Nephron progenitor cell (in vitro differentiated cells): Measurements from ENCODE around the gene LLCFC1.

Source experiments
- DNase-seq: peaks from one replicate; pipeline ENCODE4 v3.0.0; 2021
- H3K27ac Mint-ChIP-seq: 2 replicates; pipeline ENCODE4 v1.8.0; 2021; ENCODE audit warnings: mild to moderate bottlenecking, moderate library complexity, mixed read lengths
- H3K27me3 Mint-ChIP-seq: 2 replicates; pipeline ENCODE4 v1.8.0; 2021; ENCODE audit warnings: mild to moderate bottlenecking, low read depth, mixed read lengths; ENCODE audit not compliant: poor library complexity
- H3K36me3 Mint-ChIP-seq: 2 replicates; pipeline ENCODE4 v1.8.0; 2021; ENCODE audit warnings: low read depth, mixed read lengths
- H3K4me1 Mint-ChIP-seq: 2 replicates; pipeline ENCODE4 v1.8.0; 2021; ENCODE audit warnings: mixed read lengths
- H3K4me3 Mint-ChIP-seq: 2 replicates; pipeline ENCODE4 v1.8.0; 2021; ENCODE audit warnings: mild to moderate bottlenecking, moderate library complexity, mixed read lengths
- H3K9me3 Mint-ChIP-seq: 2 replicates; pipeline ENCODE4 v1.8.0; 2021; ENCODE audit warnings: mild to moderate bottlenecking, moderate library complexity, mixed read lengths
- TF ChIP-seq, protein P1 (sequence below): fragments of 200-600 bp; sonication (generic); IDR thresholded peaks from 2 replicates; pipeline ENCODE4 v1.5.0; 2021; ENCODE audit warnings: antibody characterized with exemption

Gene LLCFC1

DNA sequence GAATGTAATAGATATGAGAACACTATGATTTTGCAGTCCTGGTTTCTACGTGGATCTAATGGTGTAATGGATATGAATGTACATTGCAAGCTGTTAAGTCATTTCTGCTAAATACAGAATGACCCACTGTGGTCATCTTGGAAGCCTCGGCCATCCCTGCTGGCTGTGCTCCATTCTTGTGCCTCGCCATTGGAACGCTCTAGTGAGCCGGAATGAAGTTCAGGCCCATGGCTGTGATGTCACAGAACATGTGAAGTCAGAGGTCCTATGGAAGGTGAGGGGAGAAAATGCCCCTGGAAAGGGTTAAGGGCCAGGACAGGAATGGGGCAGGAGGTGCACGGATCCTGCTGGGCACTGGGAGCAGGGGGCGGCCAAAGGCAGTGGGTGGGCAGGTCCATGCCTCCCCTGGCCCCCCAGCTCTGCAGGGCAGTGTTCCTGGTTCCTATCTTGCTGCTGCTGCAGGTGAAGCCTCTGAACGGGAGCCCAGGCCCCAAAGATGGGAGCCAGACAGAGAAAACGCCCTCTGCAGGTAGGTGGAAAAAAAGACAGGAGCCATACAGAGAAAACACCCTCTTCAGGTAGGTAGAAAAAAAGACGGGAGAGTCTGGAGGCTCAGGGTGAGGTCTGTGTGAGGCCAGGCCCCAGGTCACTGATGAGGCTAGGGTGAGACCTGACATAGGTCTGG, at the start of gene LLCFC1:
Gene LLCFC1, plus strand, starts transcription at position 259 of the 685 bp plus-strand sequence. Its CDS starts 138 bp downstream, at position 397.
- no peak within 1 kb of the TSS for H3K27ac Mint-ChIP-seq
- H3K36me3 Mint-ChIP-seq = no peaks in the 10 kb centered on the region
- no peaks in the 10 kb centered on the region for H3K4me1 Mint-ChIP-seq
- TF ChIP-seq, protein P1, sequence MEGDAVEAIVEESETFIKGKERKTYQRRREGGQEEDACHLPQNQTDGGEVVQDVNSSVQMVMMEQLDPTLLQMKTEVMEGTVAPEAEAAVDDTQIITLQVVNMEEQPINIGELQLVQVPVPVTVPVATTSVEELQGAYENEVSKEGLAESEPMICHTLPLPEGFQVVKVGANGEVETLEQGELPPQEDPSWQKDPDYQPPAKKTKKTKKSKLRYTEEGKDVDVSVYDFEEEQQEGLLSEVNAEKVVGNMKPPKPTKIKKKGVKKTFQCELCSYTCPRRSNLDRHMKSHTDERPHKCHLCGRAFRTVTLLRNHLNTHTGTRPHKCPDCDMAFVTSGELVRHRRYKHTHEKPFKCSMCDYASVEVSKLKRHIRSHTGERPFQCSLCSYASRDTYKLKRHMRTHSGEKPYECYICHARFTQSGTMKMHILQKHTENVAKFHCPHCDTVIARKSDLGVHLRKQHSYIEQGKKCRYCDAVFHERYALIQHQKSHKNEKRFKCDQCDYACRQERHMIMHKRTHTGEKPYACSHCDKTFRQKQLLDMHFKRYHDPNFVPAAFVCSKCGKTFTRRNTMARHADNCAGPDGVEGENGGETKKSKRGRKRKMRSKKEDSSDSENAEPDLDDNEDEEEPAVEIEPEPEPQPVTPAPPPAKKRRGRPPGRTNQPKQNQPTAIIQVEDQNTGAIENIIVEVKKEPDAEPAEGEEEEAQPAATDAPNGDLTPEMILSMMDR = peak; percentile 32
- no peaks in the 10 kb centered on the region for H3K9me3 Mint-ChIP-seq
- H3K4me3 Mint-ChIP-seq = no peak within 1 kb of the TSS
- peaks cover 17% of the 10 kb centered on the region for H3K27me3 Mint-ChIP-seq
- DNase-seq = no peak

DNA sequence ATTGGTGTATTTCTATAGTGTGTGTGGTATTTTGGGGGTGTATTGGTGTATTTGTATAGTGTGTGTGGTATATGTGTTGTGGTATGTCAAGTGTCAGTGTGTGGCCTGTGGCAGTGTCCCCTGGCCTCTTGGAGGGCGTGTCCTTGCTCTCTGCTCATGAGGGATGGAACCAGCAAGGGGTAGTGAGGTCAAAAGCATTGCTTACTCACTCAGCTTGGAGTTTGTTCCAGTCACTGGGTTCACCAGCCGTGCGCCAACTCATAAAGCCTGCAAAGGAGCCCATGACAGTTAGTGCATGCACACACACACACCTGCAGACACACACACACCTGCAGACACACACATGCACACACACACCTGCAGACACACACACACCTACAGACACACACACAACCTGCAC, 49.5 kb upstream of the LLCFC1 start:
- DNase-seq = no peak
- TF ChIP-seq, protein P1 = no peak

DNA sequence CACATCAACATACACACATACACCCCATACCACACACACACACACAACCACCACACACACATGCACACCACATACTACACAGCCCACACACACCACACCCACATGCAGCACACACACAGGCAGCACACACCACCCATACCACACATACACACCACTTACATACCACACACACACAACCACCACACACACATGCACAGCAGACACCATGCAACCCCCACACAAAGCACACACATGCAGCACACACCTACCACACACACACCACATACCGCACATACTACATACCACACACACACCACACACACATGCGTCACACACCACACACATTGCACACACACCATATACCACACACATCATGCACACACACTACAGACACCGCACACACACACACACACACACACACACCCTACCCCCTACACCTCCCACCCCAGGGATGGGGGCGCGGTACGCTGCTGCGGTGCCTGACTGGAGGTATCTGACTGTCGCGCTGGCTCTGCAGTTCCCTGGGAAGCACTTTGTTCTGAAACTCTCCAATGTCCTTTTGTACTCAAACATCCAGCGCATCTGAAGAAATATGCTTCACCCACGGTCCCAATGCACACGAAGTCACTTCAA, 48.3 kb upstream of the LLCFC1 start:
- Mint-ChIP-seq H3K27ac (no peak overlapping the region), H3K27me3 (peaks cover 21% of the 10 kb centered on the region), H3K4me3 (no peak overlapping the region), H3K36me3 (no peaks in the 10 kb centered on the region), H3K9me3 (no peaks in the 10 kb centered on the region), H3K4me1 (peaks cover 37% of the 10 kb centered on the region)
- TF ChIP-seq, protein P1 = no peak
- no peak for DNase-seq

More for the DNA sequence above, 49.5 kb upstream of the LLCFC1 start:
- Mint-ChIP-seq H3K4me1 (peaks cover 48% of the 10 kb centered on the region), H3K27ac (no peak overlapping the region), H3K4me3 (no peak overlapping the region), H3K9me3 (no peaks in the 10 kb centered on the region), H3K36me3 (no peaks in the 10 kb centered on the region), H3K27me3 (peaks cover 15% of the 10 kb centered on the region)

DNA sequence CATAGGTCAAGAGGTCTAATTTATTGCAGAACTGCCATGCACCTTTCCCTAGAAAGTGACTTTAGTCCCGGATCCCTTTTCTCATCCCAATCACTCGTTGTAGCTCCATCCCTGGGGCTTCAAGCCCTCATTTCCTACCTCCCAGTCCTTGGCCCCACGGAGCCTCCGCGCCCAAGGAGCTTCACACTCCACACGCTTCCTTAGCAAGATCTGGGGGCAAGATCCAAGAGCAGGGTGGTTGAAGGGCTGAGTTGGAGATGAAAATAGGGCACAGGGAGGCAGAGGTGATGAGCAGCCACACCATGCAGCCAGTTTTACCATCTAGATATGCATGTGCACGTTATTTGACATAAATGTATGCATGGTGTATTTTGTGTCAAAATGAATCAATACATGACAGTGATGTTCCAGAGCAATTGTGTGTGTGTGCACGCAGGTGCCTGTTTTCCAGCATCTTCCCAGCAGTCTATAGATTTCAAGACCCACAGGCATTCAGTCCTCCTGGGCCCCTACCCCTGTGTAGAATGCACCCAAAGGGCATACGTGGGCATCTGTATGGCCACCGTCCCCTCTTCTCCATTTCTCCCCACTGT, 47.7 kb upstream of the LLCFC1 start:
- TF ChIP-seq, protein P1 = no peak
- no peak overlapping the region for H3K27ac Mint-ChIP-seq
- H3K27me3 Mint-ChIP-seq = peaks cover 27% of the 10 kb centered on the region
- H3K4me3 Mint-ChIP-seq = no peak overlapping the region
- no peaks in the 10 kb centered on the region for H3K9me3 Mint-ChIP-seq
- H3K36me3 Mint-ChIP-seq = no peaks in the 10 kb centered on the region
- H3K4me1 Mint-ChIP-seq = peaks cover 33% of the 10 kb centered on the region
- no peak for DNase-seq

DNA sequence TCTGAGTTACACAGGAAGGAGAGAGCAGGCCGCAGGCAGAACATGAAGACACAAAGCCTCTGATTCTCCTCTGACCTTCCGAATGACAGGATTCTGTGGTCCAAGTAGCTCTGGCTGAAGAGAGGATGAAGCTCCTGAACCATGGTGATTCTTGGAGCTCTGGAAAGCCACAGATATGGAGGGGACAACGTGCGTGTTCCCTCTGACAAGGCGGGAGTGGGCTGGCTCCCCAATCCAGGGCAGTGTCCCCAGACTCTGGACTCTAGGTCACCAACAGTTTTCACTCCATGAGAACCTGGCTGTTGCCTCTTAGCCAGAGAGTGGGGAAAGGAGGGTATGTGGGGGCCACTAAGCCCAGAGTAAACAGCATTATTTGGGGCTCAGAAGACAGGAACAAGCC, 46.3 kb upstream of the LLCFC1 start:
- H3K36me3 Mint-ChIP-seq = no peaks in the 10 kb centered on the region
- H3K9me3 Mint-ChIP-seq = no peaks in the 10 kb centered on the region
- TF ChIP-seq, protein P1 = no peak
- H3K27ac Mint-ChIP-seq = no peak overlapping the region
- no peak overlapping the region for H3K4me3 Mint-ChIP-seq
- no peak for DNase-seq
- H3K27me3 Mint-ChIP-seq = peaks cover 40% of the 10 kb centered on the region
- H3K4me1 Mint-ChIP-seq = peaks cover 22% of the 10 kb centered on the region
